ENCODE data around the gene MRPL48.

MRPL48 gene

DNA sequence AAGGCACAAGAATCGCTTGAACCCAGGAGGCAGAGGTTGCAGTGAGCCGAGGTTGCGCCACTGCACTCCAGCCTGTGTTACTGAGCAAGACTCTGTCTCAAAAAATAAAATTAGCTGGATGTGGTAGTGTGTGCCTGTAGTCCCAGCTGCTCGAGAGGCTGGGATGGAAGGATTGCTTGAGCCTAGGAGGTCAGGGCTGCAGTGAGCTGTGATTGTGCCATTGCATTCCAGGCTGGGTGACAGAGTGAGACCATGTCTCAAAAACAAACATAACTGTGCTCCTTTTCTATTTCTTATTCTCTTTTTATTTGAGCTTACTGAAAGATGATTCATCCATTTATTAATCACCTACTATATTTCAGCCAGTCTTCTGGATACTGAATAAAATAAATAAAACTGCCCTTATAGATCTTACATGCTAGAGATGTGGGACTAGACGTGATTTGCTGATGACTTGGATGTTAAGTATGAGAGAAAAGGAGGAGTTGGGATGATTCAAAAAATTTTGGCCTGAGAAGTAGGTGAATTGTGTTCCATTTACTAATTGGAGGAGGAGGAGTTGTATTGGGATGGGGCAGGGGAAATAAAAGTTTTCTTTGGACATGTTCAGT is 107.2 kb downstream of the MRPL48 start:
- no peak for TF ChIP-seq SPI1 (IDR thresholded peaks at IDR 0.05; ENCODE audit: low read depth, low read length)
- TF ChIP-seq POLR2AphosphoS5 (IDR thresholded peaks at IDR 0.05; ENCODE audit: low read depth, low read length) = no peak
- TF ChIP-seq TAF1 (IDR thresholded peaks at IDR 0.05; ENCODE audit: low read depth, low read length) = no peak
- TF ChIP-seq PAX5 (IDR thresholded peaks at IDR 0.05; ENCODE audit: insufficient read depth, low read length, severe bottlenecking) = no peak
- TF ChIP-seq POLR2A (IDR thresholded peaks at IDR 0.05; ENCODE audit: low read depth, low read length) = no peak
- no peak for TF ChIP-seq POU2F2 (IDR thresholded peaks at IDR 0.05; ENCODE audit: low read depth, low read length)
- no peak for FAIRE-seq
- DNase-seq (ENCODE audit: insufficient read length, low spot score) = no peak

DNA sequence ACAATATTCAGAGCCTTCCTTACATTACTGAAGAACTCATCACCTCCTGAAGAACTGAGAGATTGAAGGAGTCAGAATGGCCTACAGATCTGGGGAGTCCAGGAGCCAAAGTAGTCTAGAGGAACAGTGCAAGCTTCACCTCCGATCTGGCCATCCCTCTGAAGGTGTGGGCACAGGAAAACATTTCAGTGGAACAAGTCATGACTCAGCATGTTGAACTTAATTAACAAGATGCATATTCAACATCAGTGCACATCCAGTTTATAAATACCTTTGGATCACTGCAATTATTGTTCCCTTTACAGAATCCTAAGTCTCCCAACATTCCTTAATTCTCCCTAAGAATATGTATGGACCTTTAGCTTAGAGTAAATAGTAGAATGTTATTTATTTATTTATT is 114.6 kb downstream of the MRPL48 start:
- DNase-seq (ENCODE audit: insufficient read length, low spot score) = no peak
- no peak for TF ChIP-seq TAF1 (IDR thresholded peaks at IDR 0.05; ENCODE audit: low read depth, low read length)
- no peak for TF ChIP-seq PAX5 (IDR thresholded peaks at IDR 0.05; ENCODE audit: insufficient read depth, low read length, severe bottlenecking)
- TF ChIP-seq POU2F2 (IDR thresholded peaks at IDR 0.05; ENCODE audit: low read depth, low read length) = no peak
- TF ChIP-seq POLR2A (IDR thresholded peaks at IDR 0.05; ENCODE audit: low read depth, low read length) = no peak
- TF ChIP-seq SPI1 (IDR thresholded peaks at IDR 0.05; ENCODE audit: low read depth, low read length) = no peak
- no peak for TF ChIP-seq POLR2AphosphoS5 (IDR thresholded peaks at IDR 0.05; ENCODE audit: low read depth, low read length)
- FAIRE-seq = no peak

GRCh38 chr11:73907191-73907590 is 119.5 kb downstream of the MRPL48 start:
- DNase-seq (ENCODE audit: insufficient read length, low spot score) = no peak
- no peak for FAIRE-seq
- TF ChIP-seq TAF1 (IDR thresholded peaks at IDR 0.05; ENCODE audit: low read depth, low read length) (no peak), PAX5 (IDR thresholded peaks at IDR 0.05; ENCODE audit: insufficient read depth, low read length, severe bottlenecking) (no peak), POLR2A (IDR thresholded peaks at IDR 0.05; ENCODE audit: low read depth, low read length) (no peak), SPI1 (IDR thresholded peaks at IDR 0.05; ENCODE audit: low read depth, low read length) (no peak), POU2F2 (IDR thresholded peaks at IDR 0.05; ENCODE audit: low read depth, low read length) (no peak), POLR2AphosphoS5 (IDR thresholded peaks at IDR 0.05; ENCODE audit: low read depth, low read length) (no peak)

DNA sequence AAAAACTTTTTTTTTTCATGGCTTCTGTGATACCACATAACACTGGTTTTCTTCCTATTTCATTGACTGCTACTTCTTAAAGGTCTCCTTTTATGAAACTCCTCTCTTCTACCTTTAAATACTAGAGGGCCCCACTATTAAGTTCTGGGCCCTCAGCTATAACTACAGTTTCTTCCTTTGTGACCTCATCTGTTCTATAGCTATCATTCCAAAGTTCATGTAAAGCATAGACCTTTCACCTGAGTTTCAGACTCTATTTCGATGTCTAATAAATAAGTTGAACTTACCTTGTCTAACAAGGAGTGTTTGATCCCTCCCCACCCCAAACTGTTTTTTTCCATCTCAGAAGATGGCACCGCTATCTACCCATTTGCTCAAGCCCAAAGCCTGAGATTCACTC is 124.4 kb downstream of the MRPL48 start:
- DNase-seq (ENCODE audit: insufficient read length, low spot score) (no peak), FAIRE-seq (no peak)
- TF ChIP-seq POU2F2 (IDR thresholded peaks at IDR 0.05; ENCODE audit: low read depth, low read length) = no peak
- no peak for TF ChIP-seq PAX5 (IDR thresholded peaks at IDR 0.05; ENCODE audit: insufficient read depth, low read length, severe bottlenecking)
- TF ChIP-seq TAF1 (IDR thresholded peaks at IDR 0.05; ENCODE audit: low read depth, low read length) = no peak
- TF ChIP-seq POLR2AphosphoS5 (IDR thresholded peaks at IDR 0.05; ENCODE audit: low read depth, low read length) = no peak
- TF ChIP-seq SPI1 (IDR thresholded peaks at IDR 0.05; ENCODE audit: low read depth, low read length) = no peak
- no peak for TF ChIP-seq POLR2A (IDR thresholded peaks at IDR 0.05; ENCODE audit: low read depth, low read length)

DNA sequence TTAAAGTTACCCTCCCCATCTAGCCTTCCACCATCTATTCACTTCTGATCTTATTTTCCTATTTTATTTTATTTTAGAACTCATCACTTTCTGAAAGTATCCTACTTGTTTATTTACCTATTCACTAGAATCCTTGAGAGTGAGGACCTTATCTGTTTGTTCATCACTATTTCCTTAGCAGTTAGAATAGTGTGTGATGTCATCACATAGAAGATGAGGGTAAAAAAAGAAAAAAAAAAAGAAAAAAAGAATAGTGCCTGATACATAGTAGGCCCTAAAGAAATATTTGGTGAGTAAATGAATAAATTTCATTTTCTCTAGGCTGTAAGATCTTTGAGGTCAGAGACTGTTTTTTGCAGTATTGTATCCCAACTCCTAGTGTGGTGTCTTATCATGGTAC is 125.8 kb downstream of the MRPL48 start:
- FAIRE-seq (no peak), DNase-seq (ENCODE audit: insufficient read length, low spot score) (no peak)
- TF ChIP-seq TAF1 (IDR thresholded peaks at IDR 0.05; ENCODE audit: low read depth, low read length) (no peak), SPI1 (IDR thresholded peaks at IDR 0.05; ENCODE audit: low read depth, low read length) (no peak), POU2F2 (IDR thresholded peaks at IDR 0.05; ENCODE audit: low read depth, low read length) (no peak), POLR2AphosphoS5 (IDR thresholded peaks at IDR 0.05; ENCODE audit: low read depth, low read length) (no peak), POLR2A (IDR thresholded peaks at IDR 0.05; ENCODE audit: low read depth, low read length) (no peak), PAX5 (IDR thresholded peaks at IDR 0.05; ENCODE audit: insufficient read depth, low read length, severe bottlenecking) (no peak)

- FAIRE-seq (no peak), DNase-seq (ENCODE audit: insufficient read length, low spot score) (no peak)
- no peak for TF ChIP-seq POLR2AphosphoS5 (IDR thresholded peaks at IDR 0.05; ENCODE audit: low read depth, low read length)
- no peak for TF ChIP-seq TAF1 (IDR thresholded peaks at IDR 0.05; ENCODE audit: low read depth, low read length)
- TF ChIP-seq POU2F2 (IDR thresholded peaks at IDR 0.05; ENCODE audit: low read depth, low read length) = no peak
- no peak for TF ChIP-seq SPI1 (IDR thresholded peaks at IDR 0.05; ENCODE audit: low read depth, low read length)
- TF ChIP-seq PAX5 (IDR thresholded peaks at IDR 0.05; ENCODE audit: insufficient read depth, low read length, severe bottlenecking) = no peak
- no peak for TF ChIP-seq POLR2A (IDR thresholded peaks at IDR 0.05; ENCODE audit: low read depth, low read length)
Observed at GRCh38 chr11:73914284-73914683, 126.6 kb downstream of the MRPL48 start.
